Right ventricle myocardium inferior (tissue), 1 donor: ENCODE data around the gene MAPK8IP3. TPM values are rescaled to one million over a fixed set of nuclear protein-coding genes. Genes with fewer than 3 reads are reported as not detected.
"Not testable (repeated sequence)": the region's sequence is repeated elsewhere in the genome, so short reads cannot be mapped to it uniquely, and the experiment has no call there.

Experiments
- ATAC-seq: fragments of 200-7000 bp; cut with Tn5 transposase; one replicate; pipeline ENCODE4 v1.9.1; 2020; ENCODE audit warnings: mild to moderate bottlenecking, moderate library complexity
- DNase-seq: peaks from one replicate; pipeline ENCODE4 v3.0.0; 2021; ENCODE audit errors: missing footprints
- intact Hi-C: fragments of 100-400 bp; cut with DNase I; formaldehyde crosslinking; loops from one replicate; pipeline ENCODE4 v1.11.0; 2022
- total RNA-seq: library from RNA; stranded (reverse); fragmentation: NEBNext Ultra II Directional; extraction: Animal tissue kit (Norgen Biotek cat#: 25700); gene quantifications from one replicate; pipeline ENCODE4 v1.2.1, GENCODE V29; 2021
- donor health status: DM: no; HTN: yes; CAD: no; lungs with severe emphysema.

The MAPK8IP3 gene
- total RNA-seq, 1 donor from 2014 or later: 66.4 TPM

- no peak for DNase-seq
- intact Hi-C loops: loop anchor here (5.0 kb wide), 1 partner anchor 34 kb away; no protein-coding TSS in a partner anchor
- ATAC-seq: no peak
Measured at GRCh38 chr16:1788095-1788707, 82.2 kb downstream of the MAPK8IP3 start.

DNA sequence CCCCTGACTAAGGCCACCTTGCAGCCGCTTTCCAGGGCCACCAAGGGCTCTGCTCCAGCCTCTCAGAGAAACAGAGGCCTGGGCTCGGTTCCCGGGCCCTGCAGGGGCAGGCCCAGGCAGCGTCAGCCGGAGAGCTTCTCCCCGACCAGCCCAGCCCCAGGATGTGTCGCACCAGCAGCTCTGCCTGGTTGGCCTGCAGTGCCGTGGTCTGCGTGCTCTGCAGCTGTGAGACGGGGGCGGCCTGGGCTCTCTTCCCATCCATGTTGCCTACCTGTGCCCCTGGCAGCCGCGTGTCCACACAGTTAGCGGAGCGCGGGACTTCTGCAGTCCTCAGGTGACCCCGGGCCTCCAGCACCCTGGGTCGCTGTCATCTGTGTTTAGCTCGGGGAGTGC is 82.7 kb downstream of the MAPK8IP3 start:
- DNase-seq (peak; percentile 64), ATAC-seq (no peak)
- intact Hi-C loops: loop anchor here (5.0 kb wide), 1 partner anchor 34 kb away; no protein-coding TSS in a partner anchor

- ATAC-seq (no peak), DNase-seq (peak; percentile 50)
- intact Hi-C loops: loop anchor here (5.0 kb wide), 1 partner anchor 33 kb away; no protein-coding TSS in a partner anchor
Measured at GRCh38 chr16:1789643-1790045, 83.6 kb downstream of the MAPK8IP3 start.

GRCh38 chr16:1790261-1790610 is 84.2 kb downstream of the MAPK8IP3 start:
- no peak for DNase-seq
- ATAC-seq: no peak
- intact Hi-C loops: no loop called here

- intact Hi-C loops: no loop called here
- DNase-seq: no peak
- no peak for ATAC-seq
Measured at GRCh38 chr16:1790611-1791255, 84.7 kb downstream of the MAPK8IP3 start.

GRCh38 chr16:1791256-1791942 is 85.4 kb downstream of the MAPK8IP3 start:
- no peak for ATAC-seq
- intact Hi-C loops: no loop called here
- DNase-seq: peak; percentile 64

- ATAC-seq (no peak), DNase-seq (no peak)
- intact Hi-C loops: no loop called here
Measured at GRCh38 chr16:1791943-1792812, 86.2 kb downstream of the MAPK8IP3 start.

DNA sequence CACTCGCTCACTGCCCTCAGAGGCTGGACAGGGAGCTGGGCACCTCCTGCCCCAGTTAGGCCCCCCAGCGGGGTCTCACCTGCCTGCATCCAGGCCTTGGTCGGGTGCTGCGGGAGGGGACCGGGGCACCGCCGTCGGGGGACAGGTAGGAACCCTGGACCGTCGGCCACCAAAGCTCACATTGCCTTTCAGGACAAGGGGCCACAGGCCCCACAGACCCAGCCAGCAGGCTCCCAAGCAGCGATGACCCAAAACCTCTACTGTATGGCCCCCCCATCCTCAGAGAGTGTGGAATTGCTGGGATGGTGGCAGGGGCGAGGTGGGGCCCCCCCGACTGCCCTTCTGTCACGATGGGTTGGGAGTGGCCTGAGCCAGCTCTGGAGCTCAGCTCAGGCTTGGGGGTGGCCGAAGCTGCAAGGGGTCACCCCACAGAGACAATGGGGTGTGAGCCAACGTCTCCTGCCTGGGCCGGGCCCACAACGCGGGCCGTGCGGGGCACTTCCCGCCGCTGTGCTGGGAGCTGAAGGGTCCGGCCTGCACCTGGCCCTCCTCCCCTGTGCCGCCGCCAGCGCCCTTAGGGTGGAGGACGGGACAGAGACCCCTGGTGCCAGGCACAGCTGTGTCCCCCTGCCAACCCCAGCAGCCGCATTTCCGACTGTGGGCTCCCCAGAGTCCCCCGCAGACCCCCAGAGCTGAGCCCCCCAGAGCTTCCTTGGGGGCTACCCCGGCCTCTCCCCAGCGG is 87.0 kb downstream of the MAPK8IP3 start:
- DNase-seq: no peak
- ATAC-seq: no peak
- intact Hi-C loops: no loop called here

- intact Hi-C loops: no loop called here
- DNase-seq (no peak), ATAC-seq (no peak)
Measured at GRCh38 chr16:1793578-1794220, 87.7 kb downstream of the MAPK8IP3 start, which contains the start of gene IGFALS. Gene IGFALS (minus strand): TSS chr16:1793705. CDS start chr16:1793652, 53 bp downstream.

GRCh38 chr16:1794221-1794871 is 88.4 kb downstream of the MAPK8IP3 start:
- ATAC-seq (no peak), DNase-seq (no peak)
- intact Hi-C loops: no loop called here

- DNase-seq: no peak
- ATAC-seq: no peak
- intact Hi-C loops: no loop called here
Measured at GRCh38 chr16:1794908-1795666, 89.1 kb downstream of the MAPK8IP3 start.

DNA sequence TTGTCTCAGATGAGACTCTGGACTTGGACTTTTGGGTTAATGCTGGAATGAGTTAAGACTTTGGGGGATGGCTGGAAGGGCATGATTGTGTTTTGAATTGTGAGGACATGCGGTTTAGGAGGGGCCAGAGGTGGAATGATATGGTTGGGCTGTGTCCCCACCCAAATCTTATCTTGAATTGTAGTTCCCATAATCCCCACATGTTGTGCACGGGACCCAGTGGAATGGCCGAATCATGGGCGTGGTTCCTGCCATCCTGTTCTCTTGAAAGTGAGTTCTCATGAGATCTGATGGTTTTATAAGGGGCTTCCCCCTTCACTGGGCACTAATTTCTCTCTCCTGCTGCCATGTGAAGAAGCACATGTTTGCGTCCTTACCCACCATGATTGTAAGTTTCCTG is 93.3 kb downstream of the MAPK8IP3 start:
- ATAC-seq, intact Hi-C loops, DNase-seq: not testable (repeated sequence)

- DNase-seq (no peak), ATAC-seq (no peak)
- intact Hi-C loops: no loop called here
Measured at GRCh38 chr16:1800701-1801100, 94.7 kb downstream of the MAPK8IP3 start.

- intact Hi-C loops: no loop called here
- DNase-seq: no peak
- no peak for ATAC-seq
Measured at GRCh38 chr16:1807626-1808025, 101.6 kb downstream of the MAPK8IP3 start.

DNA sequence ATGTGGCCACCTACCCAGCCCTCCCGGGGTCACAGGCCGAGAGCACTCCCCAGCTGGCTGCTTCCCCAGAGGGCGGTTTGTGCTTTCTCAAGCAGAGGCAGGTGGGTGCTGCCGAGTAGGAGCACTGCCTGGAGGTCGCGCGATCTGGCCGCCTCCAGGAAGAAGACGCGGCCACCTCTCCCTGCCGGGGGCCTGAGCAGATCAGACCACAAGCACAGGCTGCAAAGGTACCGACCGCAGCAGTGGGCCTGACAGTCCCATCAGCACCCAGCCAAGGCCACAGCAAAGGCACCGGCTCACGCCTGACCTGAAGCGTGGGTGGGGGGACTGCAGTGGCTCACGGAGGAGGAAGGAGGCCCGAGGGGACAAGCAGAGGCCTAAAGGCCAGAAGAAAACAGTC is 102.7 kb downstream of the MAPK8IP3 start:
- intact Hi-C loops: no loop called here
- ATAC-seq (no peak), DNase-seq (no peak)

DNA sequence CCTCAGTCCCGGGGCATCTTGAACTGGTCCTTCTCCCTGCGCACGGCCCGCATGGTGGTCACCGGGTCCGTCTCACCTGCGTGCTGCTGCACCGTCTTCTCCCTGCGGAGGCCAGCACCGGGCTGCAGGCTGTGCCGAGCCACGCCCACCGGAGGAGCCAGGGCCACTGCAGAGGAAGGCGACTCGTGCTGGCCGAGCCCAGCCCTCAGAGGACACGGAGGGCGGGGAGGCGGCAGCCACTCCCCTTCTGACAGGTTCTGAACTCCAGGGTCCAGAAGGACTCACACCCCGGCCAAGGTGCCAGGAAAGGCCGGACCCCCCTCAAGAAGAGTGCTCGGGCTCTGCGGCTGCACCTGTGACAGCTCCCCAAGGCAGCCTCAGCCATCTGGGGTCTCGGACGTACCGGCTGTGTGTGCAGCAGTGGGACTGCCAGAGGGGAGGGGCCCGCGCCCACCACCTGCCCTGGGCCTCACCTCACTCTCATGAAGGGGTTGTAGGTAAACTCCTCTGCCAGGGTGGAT is 103.3 kb downstream of the MAPK8IP3 start:
- ATAC-seq (no peak), DNase-seq (no peak)
- intact Hi-C loops: no loop called here

- DNase-seq: no peak
- no peak for ATAC-seq
- intact Hi-C loops: no loop called here
Measured at GRCh38 chr16:1810106-1810505, 104.1 kb downstream of the MAPK8IP3 start.
